Panc1 (cell line): Measurements from ENCODE around the gene TCEA3. TPM values are rescaled to one million over a fixed set of nuclear protein-coding genes. Genes with fewer than 3 reads are reported as not detected.
A peak's percentile ranks its signal among the peaks of the same experiment; 100 is the strongest.

ENCODE experiments used
- ATAC-seq: fragments of 200-7000 bp; cut with Tn5 transposase; 2 replicates; pipeline ENCODE4 v1.9.1; 2020; ENCODE audit warnings: mild to moderate bottlenecking, moderate library complexity
- BruUV-seq: library from RNA; stranded (reverse); fragments of 400-500 nt; replicated peaks from 2 replicates; lab custom pipeline; 2021; lab: Mats Ljungman, UMichigan
- CTCF ChIA-PET: fragments of 300-600 bp; sonication (Branson Sonifier 250); formaldehyde crosslinking; loops from one replicate; lab custom pipeline; 2022; ENCODE audit warnings: antibody characterized with exemption; lab: Charles Lee
- POLR2A ChIA-PET: fragments of 300-600 bp; sonication (Branson Sonifier 250); formaldehyde crosslinking; loops from one replicate; lab custom pipeline; 2022; ENCODE audit warnings: antibody characterized with exemption; lab: Charles Lee
- DNase-seq: peaks from one replicate; pipeline ENCODE4 v3.0.0-alpha.2; 2010; ENCODE audit warnings: low read depth, low spot score
- H3K27ac ChIP-seq: 2 replicates; pipeline ENCODE4 v1.5.1; 2011; ENCODE audit warnings: mild to moderate bottlenecking, low read length, inconsistent platforms
- H3K27me3 ChIP-seq: fragments of 200-500 bp; sonication (Bioruptor generic); 2 replicates; pipeline ENCODE4 v1.6.0; 2014; ENCODE audit warnings: low read length, inconsistent platforms; ENCODE audit not compliant: control insufficient read depth, insufficient read depth
- H3K36me3 ChIP-seq: fragments of 200-500 bp; sonication (Bioruptor generic); 2 replicates; pipeline ENCODE4 v1.5.1; 2014; ENCODE audit warnings: inconsistent platforms, mild to moderate bottlenecking, low read length, moderate library complexity; ENCODE audit not compliant: control insufficient read depth, insufficient read depth
- H3K4me1 ChIP-seq: 2 replicates; pipeline ENCODE4 v1.5.1; 2011; ENCODE audit warnings: inconsistent platforms, mild to moderate bottlenecking, low read length, moderate library complexity; ENCODE audit not compliant: control insufficient read depth, insufficient read depth
- H3K4me3 ChIP-seq, 2 experiments: 2 replicates each; pipeline ENCODE4 v1.5.1; 2011 to 2012; ENCODE audit warnings: low read depth in 2 of 2, low read length in 2 of 2, mild to moderate bottlenecking in 2 of 2, inconsistent platforms in 1 of 2, moderate library complexity in 1 of 2
- H3K9me3 ChIP-seq: fragments of 200-500 bp; sonication (Bioruptor generic); 2 replicates; pipeline ENCODE4 v1.5.1; 2014; ENCODE audit warnings: low read depth, mild to moderate bottlenecking, inconsistent platforms, low read length, moderate library complexity; ENCODE audit not compliant: control insufficient read depth, insufficient read depth
- CTCF ChIP-seq: fragments of 450-650 bp; IDR thresholded peaks from 2 replicates; pipeline ENCODE4 v1.5.1; 2017; ENCODE audit warnings: mild to moderate bottlenecking
- POLR2AphosphoS5 ChIP-seq: IDR thresholded peaks from 2 replicates; pipeline ENCODE4 v1.6.1; 2012; ENCODE audit warnings: mild to moderate bottlenecking, low read depth, low read length, moderate library complexity
- REST ChIP-seq, 2 experiments: IDR thresholded peaks; 2 replicates each; pipeline ENCODE4 v1.6.1; 2011 to 2012; ENCODE audit warnings: low read depth in 2 of 2, control low read depth in 1 of 2, low read length in 1 of 2, mild to moderate bottlenecking in 1 of 2, moderate library complexity in 1 of 2; ENCODE audit not compliant: insufficient read depth in 1 of 2
- SIN3A ChIP-seq: IDR thresholded peaks from 2 replicates; pipeline ENCODE4 v1.6.1; 2012; ENCODE audit warnings: low read depth, mild to moderate bottlenecking, low read length, moderate library complexity, borderline replicate concordance; ENCODE audit not compliant: insufficient read depth
- TCF7L2 ChIP-seq: IDR thresholded peaks from 2 replicates; pipeline ENCODE4 v1.6.1; 2011; ENCODE audit warnings: mild to moderate bottlenecking, low read depth, low read length, inconsistent platforms
- in situ Hi-C: cut with HindIII; loops from 2 replicates; pipeline ENCODE4 v1.10.0; 2016; ENCODE audit warnings: low sequenced_read_pairs, low pct_unique_long_range_greater_than_20kb
- intact Hi-C: fragments of 100-400 bp; cut with micrococcal nuclease; formaldehyde crosslinking; loops from one replicate; pipeline ENCODE4 v1.10.0; 2022; ENCODE audit not compliant: unreplicated experiment
- total RNA-seq: library from RNA; stranded (reverse); gene quantifications from one replicate; pipeline ENCODE4 v1.2.1, GENCODE V29; 2021; ENCODE audit not compliant: unreplicated experiment

Gene TCEA3
- total RNA-seq, 1 experiment from 2014 or later = 8.3 TPM

- DNase-seq = no peak
- no peak for ATAC-seq
- CTCF ChIA-PET = no interaction called here
- Histone ChIP-seq H3K4me3 (no peak overlapping the region), H3K27ac (no peak overlapping the region), H3K27me3 (no peaks in the 10 kb centered on the region), H3K4me1 (no peaks in the 10 kb centered on the region), H3K36me3 (no peaks in the 10 kb centered on the region), H3K9me3 (no peaks in the 10 kb centered on the region)
- intact Hi-C loops (no loop called here), in situ Hi-C loops (no loop called here)
- no peak for TF ChIP-seq REST (IDR thresholded peaks at IDR 0.05; ENCODE audit: insufficient read depth in 1 of 2, low read depth in 2 of 2, low read length in 1 of 2)
- no peak for TF ChIP-seq TCF7L2
- POLR2A ChIA-PET = no interaction called here
- BruUV-seq = no TSS peak
Measured at GRCh38 chr1:23453455-23454000, 29.0 kb upstream of the TCEA3 start.

GRCh38 chr1:23452011-23452411 lies 27.5 kb upstream of the TCEA3 start:
- in situ Hi-C loops (no loop called here), intact Hi-C loops (no loop called here)
- no peak overlapping the region for H3K27ac ChIP-seq
- no peaks in the 10 kb centered on the region for H3K4me1 ChIP-seq
- no peaks in the 10 kb centered on the region for H3K27me3 ChIP-seq
- no peak for DNase-seq
- ATAC-seq = peak; percentile 25; the same call in 1 of the 2 replicates
- ChIA-PET CTCF (no interaction called here), POLR2A (interaction anchor here (0.6 kb wide), 1 partner anchor 108 kb away, joined by 10 read pairs; the partner anchor contains the start of gene HNRNPR)
- TF ChIP-seq TCF7L2 = no peak
- no peak for TF ChIP-seq POLR2AphosphoS5
- no peak for TF ChIP-seq SIN3A
- TF ChIP-seq REST (IDR thresholded peaks at IDR 0.05; ENCODE audit: insufficient read depth in 1 of 2, low read depth in 2 of 2, low read length in 1 of 2) = no peak
- TF ChIP-seq CTCF = no peak
- no TSS peak for BruUV-seq
- H3K9me3 ChIP-seq = no peaks in the 10 kb centered on the region
- H3K4me3 ChIP-seq = no peak overlapping the region
- H3K36me3 ChIP-seq = no peaks in the 10 kb centered on the region
